Hypothalamus (tissue), 51 donors: ENCODE measurements around the gene FASTKD1.

Experiments used
- DNase-seq, 51 donors: peaks; one replicate each; lab custom pipeline; 2025; lab: John Stamatoyannopoulos, UW

The FASTKD1 gene

DNA sequence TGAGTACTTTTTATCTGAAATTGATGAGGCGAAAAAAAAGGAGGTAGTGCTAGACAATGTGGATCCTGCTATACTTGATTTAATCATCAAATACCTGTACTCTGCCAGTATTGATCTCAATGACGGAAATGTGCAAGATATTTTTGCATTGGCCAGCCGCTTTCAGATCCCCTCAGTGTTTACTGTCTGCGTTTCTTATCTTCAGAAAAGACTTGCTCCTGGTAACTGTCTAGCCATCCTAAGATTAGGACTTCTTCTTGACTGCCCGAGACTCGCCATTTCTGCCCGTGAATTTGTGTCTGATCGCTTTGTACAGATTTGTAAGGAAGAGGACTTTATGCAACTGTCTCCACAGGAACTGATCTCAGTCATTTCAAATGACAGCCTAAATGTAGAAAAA lies 63.7 kb downstream of the FASTKD1 start:
- no peak for DNase-seq

- DNase-seq = no peak
Measured at GRCh38 chr2:169509298-169509885, 64.3 kb downstream of the FASTKD1 start, which contains the start of gene KLHL41. Gene KLHL41 (plus strand): TSS chr2:169509702. CDS start chr2:169509779, 77 bp downstream.

- no peak for DNase-seq
Measured at GRCh38 chr2:169507698-169508097, 66.0 kb downstream of the FASTKD1 start.

- DNase-seq = no peak
Measured at GRCh38 chr2:169504651-169505050, 69.0 kb downstream of the FASTKD1 start.

DNA sequence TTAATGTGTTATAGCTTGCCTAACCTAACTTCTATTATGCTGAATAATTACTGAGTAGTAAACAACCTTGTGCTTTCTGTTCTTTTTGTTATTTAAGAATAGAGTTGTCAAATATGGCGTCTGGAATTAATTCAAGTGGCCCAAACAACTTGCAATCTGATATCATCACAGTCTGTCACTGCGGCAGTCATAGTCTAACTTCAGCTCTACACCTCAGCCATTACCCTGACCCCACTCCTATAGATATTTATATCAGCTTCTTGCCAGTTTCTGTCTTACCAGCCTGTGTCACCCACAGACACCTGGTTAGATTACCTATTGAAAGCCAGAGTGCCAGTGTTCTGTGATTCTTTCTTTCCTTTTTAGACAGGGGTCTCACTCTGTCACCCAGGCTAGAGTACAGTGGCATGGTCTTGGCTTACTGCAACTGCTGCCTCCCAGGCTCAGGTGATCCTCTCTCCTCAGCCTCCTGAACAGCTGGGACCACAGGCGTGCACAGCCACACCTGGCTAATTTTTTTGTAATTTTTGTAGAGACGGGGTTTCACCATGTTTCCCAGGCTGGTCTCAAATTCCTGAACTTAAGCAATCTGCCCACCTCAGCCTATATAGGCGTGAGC lies 78.2 kb downstream of the FASTKD1 start:
- DNase-seq = no peak

- no peak for DNase-seq
Measured at GRCh38 chr2:169493360-169493759, 80.3 kb downstream of the FASTKD1 start.

DNA sequence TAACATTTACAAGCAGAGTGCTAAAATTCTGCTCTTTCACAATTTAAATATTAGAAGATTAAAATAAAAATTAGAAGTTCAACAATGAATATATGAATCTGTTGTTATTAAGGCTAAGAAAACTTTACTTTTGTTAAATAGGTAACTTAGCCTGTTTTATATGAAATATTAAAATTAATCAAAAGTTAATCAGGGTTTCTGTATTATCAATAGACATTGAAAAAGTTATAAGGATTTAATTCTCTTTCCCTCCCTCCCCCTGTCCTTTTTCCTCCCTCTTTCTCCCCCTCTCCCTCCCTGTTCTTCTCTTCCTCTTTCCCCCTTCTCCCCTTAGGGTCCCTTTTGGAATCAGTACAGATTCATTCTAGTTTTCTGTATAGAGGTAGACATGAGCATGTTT lies 82.3 kb downstream of the FASTKD1 start:
- no peak for DNase-seq

DNA sequence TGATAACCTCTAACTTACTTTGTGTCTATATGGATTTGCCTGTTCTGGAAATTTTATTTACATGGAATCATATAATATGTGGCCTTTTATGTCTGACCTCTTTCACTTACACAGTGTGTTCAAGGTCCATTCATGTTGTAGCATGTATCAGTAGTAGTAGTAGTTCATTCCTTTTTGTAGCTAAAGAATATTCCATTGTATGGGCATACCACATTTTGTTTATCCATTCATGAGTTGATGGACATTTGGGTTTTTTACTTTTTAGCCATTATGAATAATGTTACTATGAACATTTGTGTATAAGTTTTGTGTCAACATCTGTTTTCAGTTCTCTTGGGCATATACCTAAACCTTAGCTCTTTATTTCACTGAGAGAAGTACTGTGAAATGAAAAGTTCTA lies 82.8 kb downstream of the FASTKD1 start:
- no peak for DNase-seq

DNA sequence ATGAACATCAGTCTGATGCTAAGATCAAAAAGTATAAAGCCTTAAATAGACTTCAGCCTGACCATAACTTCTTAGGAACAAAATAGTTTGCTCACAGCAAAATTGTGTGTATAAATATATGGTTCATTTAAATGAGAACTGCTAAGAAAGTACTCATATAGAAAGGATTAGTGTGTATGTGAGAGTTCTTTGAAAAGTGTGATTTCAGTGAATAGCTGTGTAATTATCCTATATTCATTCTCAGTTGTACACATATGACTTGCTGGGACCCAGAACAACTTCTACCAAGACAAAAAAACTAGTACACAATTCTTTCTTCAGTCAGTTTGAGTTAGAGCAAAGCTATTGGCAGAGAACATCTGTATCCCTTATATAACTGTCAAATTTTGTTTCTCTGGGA lies 87.2 kb downstream of the FASTKD1 start:
- DNase-seq = no peak

GRCh38 chr2:169485650-169486138 lies 88.0 kb downstream of the FASTKD1 start:
- no peak for DNase-seq

- DNase-seq = no peak
Measured at GRCh38 chr2:169480079-169480465, 93.6 kb downstream of the FASTKD1 start.
